ENCODE measurements around the gene CELSR2.

DNA sequence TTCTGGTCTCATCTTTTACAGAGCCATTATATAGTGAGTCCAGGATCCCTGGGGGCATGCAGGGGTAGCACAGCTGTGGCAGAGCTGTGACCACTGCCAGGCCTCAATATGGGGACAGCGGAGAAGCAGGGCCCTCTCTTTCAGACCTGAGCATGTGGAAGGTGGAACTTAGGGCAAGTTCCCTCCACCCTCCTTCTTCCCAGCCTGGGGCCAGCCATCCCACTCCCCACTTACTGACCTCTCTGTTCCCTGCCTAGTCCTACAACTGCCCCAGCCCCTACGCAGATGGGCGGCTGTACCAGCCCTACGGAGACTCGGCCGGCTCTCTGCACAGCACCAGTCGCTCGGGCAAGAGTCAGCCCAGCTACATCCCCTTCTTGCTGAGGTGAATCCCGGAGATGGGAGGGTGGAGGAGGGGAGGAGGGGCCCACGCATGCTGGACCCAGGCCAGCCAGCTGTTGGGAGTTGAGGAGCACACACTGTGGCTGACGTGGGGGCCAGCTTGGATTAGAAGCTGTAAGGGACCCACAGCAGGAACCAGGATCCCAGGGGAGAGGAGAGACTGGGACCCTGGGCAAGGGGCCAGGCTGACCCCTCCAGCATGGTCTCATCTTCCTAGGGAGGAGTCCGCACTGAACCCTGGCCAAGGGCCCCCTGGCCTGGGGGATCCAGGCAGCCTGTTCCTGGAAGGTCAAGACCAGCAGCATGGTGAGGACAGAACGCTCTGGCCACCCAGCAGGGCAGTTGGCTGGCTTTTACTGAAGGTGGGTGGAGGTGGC, 22.9 kb downstream of the CELSR2 start:
- TF ChIP-seq POLR2A (IDR thresholded peaks at IDR 0.05) (no peak), CTCF (IDR thresholded peaks at IDR 0.05) (no peak), EP300 (IDR thresholded peaks at IDR 0.05) (no peak)
